ENCODE data around the gene SALL3.

GRCh38 chr18:79018911-79019310, 39.3 kb downstream of the SALL3 start:
- TF ChIP-seq, protein P1, sequence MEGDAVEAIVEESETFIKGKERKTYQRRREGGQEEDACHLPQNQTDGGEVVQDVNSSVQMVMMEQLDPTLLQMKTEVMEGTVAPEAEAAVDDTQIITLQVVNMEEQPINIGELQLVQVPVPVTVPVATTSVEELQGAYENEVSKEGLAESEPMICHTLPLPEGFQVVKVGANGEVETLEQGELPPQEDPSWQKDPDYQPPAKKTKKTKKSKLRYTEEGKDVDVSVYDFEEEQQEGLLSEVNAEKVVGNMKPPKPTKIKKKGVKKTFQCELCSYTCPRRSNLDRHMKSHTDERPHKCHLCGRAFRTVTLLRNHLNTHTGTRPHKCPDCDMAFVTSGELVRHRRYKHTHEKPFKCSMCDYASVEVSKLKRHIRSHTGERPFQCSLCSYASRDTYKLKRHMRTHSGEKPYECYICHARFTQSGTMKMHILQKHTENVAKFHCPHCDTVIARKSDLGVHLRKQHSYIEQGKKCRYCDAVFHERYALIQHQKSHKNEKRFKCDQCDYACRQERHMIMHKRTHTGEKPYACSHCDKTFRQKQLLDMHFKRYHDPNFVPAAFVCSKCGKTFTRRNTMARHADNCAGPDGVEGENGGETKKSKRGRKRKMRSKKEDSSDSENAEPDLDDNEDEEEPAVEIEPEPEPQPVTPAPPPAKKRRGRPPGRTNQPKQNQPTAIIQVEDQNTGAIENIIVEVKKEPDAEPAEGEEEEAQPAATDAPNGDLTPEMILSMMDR (IDR thresholded peaks at IDR 0.05): no peak
- TF ChIP-seq POLR2AphosphoS5 (IDR thresholded peaks at IDR 0.05) (no peak), POLR2A (IDR thresholded peaks at IDR 0.05) (no peak), EP300 (IDR thresholded peaks at IDR 0.05) (no peak)

All from gastroesophageal sphincter (tissue), 3 donors.